ENCODE data around the gene SCUBE3.

DNA sequence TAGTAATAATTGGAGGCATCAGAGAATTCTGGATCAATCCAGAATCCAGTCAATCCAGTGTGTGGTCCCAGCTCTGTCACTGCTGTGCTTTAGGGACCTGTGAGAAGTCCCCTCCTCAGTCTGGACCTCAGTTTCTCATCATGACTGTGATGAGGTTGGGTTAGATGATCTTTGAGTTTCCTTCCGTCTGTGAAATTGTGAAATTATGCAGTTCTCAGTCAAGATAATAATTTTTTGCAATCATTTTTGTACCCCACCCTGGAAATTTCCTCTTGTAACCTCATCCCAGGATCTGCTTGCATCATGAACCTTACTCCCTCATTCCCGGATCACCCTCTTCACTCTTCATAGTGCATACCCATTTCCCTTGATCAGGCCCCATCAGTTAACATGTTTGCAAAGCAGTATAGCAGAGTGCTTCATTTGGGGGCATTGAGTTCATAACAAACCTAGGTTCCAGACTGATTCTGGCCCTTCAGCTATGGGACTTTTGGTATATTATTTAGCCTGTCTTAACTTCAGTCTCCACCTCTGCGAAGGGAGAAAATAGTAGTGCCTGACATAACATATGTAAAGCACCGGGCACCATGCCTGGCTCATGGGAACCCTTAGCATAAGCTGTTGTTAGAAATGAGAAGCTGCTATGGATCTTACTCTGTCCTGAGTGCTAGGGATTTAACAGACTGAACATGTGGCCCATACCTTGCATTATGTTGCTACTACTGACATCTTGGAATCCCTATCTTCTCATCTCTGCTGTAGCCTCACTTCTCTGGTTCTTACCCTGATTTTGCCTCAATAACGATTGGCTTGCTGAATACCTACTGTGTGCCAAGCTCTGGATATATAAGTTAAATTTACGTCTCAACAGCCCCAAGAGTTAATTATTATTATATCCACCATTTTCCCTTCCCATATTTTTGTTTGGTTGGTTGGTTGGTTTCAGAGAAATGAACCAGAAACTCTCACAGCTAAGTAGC, 47.1 kb downstream of the SCUBE3 start:
- TF ChIP-seq, protein P1, sequence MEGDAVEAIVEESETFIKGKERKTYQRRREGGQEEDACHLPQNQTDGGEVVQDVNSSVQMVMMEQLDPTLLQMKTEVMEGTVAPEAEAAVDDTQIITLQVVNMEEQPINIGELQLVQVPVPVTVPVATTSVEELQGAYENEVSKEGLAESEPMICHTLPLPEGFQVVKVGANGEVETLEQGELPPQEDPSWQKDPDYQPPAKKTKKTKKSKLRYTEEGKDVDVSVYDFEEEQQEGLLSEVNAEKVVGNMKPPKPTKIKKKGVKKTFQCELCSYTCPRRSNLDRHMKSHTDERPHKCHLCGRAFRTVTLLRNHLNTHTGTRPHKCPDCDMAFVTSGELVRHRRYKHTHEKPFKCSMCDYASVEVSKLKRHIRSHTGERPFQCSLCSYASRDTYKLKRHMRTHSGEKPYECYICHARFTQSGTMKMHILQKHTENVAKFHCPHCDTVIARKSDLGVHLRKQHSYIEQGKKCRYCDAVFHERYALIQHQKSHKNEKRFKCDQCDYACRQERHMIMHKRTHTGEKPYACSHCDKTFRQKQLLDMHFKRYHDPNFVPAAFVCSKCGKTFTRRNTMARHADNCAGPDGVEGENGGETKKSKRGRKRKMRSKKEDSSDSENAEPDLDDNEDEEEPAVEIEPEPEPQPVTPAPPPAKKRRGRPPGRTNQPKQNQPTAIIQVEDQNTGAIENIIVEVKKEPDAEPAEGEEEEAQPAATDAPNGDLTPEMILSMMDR (conservative IDR thresholded peaks at IDR 0.05; ENCODE audit: low read length), result no peak
- TF ChIP-seq EZH2phosphoT487 (IDR thresholded peaks at IDR 0.05; ENCODE audit: borderline replicate concordance), result no peak
